Effector CD4-positive, alpha-beta T cell (primary cell): ENCODE data around the gene CACNG4.
"Not testable (repeated sequence)": the region's sequence is repeated elsewhere in the genome, so short reads cannot be mapped to it uniquely, and the experiment has no call there.

Experiments
- DNase-seq: peaks from one replicate; pipeline ENCODE4 v3.0.0-alpha.2; 2020

CACNG4 gene

DNA sequence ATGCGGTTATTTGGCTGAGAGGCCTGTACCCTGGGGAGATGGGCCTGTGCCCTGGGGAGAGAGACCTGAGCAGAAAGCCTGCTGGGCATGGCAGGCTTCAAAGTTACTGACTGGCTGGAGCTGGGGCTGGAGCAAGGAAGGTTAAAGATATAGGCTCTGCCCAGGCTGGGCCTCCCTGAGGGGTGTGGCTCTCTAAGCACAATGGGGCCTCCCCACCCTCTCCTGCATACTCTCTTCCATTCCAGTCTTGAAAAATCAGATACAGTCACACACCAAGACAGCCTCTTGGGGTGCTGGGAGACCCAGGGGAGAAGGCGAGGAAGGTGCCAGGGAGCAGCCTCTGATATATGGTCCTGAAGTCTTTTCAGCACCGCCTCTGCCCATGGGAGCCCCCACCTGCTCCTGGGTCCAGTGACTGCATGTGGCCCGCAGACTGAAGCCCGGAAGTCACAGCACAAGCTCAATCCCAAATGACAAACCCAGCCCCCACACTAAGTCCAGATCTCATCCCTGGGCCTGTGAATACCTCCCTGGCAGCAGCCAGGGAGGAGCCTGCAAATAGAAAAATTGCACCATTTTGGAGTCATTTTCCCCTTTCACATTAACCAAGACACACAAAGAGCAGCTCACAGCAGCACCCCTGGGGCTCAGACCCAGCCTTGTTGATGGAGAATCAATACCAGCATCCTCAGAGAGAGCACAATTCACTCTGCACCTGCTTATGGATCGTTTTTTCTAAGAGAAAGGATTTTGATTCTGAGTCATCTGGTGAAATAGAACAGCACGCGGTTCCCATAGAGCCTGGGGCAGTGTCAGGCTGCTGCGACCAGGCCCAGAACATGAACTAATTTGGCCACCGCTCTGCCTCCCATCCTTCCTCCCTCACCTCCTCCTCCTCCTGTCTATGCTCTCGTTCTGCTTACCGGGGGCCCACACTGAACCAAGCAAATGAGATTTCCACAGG lies 54.2 kb downstream of the CACNG4 start:
- DNase-seq = no peak

DNA sequence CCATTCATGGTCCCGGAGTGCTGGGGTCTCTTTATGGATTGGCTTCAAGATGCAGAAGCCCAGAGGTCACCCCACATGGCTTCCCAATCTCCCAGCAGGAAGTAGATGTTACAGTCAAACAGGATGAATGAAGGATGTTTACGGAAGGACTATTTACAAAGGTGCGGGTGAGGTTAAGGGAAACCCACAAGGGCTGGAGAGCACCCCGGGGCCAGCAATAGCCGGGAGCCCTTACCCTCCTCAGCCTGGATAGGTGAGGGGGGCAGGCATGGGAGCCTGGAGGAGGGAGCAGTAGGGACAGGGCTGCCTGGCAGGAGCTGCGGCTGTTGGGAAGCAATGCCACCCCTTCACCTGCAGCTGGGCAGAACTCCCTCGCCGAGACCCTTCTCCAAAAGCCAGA lies 55.3 kb downstream of the CACNG4 start:
- no peak for DNase-seq

DNA sequence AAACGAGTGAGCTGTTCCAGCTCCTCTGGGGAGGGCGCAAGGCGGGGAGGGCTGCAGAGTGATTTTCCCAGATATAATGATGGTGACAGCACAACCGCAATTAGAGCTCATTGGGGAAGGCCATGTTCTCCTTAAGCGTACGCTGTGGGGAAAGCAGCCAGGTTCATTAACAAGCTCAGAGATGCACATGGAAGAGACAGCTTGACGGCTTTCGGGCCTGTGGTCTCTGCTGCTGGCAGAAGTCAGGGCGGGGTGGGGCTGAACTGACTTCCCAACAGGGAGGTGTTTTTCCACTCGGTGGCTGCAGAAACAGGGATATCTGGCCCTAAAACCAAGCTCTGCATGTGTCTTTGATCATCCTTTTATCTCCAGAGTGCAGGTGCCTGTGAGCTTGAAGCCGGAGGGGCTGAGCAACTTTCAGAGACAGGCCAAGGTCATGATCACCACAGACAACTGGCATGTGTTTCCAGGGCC lies 55.8 kb downstream of the CACNG4 start:
- DNase-seq = no peak

DNA sequence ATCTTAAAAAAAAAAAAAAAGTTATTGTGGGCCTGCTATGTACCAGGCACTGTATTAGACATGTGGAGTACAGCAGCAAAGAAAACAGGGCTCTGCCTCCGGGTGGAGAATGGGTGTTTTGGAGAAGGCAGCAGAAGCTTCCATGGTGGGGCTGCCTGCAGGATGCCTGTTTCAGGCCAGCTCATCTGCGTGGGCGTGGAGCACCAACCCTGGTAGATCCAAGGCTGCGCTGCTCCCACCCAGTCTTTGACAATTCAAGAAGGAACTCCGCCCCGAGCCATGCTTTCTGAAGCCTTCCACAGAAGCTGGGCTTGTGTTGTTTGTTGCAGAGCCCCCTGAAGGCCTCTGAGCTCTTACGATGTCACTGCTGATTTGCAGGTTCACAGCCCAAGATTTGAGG lies 56.7 kb downstream of the CACNG4 start:
- DNase-seq = no peak

DNA sequence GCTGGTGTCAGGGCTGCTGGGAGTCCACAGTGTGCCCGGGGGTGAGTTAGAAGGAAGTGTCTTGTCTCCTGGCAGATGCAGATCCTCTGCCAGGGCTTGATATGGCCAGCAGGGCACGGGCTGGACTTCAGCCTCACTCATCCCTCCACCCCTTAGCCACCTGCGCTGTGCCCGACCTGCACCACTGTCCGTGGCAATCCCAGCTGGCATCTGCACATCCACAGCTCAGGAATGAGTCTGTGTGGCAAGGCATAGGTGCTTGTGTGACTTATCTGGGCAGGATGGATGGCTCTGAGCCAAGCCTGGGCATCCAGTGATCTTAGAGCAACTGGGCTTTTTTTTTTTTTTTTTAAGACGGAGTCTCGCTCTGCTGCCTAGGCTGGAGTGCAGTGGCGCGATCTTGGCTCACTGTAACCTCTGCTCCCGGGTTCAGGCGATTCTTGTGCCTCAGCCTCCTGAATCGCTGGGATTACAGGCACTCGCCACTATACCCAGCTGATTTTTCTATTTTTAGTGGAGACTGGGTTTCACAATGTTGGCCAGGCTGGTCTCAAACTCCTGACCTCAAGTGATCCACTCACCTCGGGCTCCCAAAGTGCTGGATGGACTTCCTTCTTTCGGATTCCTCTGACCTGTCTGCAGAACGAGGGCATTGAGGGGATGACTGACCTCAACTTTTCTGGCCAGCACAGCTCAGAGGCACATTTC lies 57.4 kb downstream of the CACNG4 start:
- DNase-seq = no peak

DNA sequence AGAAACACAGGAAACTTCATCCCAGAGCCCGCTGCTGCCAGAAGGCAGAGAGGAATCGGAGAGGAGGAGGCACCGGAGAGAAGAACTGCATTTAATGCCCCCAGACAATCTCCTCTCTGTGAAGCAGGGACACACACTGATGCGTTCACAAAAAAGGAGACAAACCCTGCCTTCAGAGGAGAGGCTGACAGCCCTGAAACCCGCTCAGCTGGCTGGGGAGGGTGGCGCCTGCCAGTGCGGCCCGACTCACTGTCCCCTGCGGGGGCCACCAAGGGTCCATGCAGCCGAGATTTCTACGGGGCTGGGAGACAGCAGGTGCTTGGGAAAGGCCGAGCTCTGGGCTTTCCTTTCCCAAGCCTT lies 57.9 kb downstream of the CACNG4 start:
- DNase-seq = no peak

DNA sequence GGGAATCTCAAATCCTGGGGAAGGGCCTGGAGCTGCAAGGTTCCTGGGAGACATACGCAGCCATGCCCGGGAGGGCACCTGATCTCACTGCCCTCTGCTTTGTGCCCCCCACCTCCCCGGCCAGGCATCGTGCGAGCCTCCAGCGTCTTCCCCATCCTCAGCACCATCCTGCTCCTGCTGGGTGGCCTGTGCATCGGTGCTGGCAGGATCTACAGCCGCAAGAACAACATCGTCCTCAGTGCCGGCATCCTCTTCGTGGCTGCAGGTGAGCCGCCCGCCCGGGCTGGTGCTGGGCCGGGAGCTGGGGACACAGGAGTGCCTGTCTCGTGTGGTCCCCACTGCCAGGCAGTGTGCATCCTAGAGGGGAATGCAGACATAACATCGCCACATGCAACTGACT lies 60.2 kb downstream of the CACNG4 start:
- DNase-seq = no peak

DNA sequence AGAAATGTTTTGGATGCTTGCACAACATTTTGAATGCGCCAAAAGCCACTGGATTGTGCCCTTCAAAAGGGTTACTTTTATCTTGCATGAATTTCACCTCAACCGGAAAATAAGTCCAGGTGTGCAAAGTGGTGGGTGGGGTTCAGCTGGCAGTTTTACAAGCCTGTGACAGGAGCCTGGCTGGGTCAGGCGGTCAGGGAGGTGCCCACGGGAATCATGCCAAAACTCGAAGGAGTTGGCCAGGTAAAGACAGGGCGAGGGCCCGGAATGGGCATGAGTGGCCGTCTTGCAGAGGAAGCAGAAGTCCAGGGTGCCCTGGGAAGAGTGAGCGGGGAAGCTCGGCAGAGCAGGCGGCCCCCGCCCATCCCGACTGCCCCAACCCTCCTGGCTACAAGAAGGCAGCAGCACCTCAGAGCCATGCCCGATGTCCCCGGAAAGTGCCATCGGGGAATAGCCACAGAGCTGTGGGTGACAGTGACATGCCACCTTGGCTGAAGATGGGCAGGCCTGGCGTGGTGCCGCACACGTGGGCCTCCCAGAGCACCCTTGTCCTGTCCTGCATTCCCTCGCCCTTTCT lies 60.8 kb downstream of the CACNG4 start:
- no peak for DNase-seq

DNA sequence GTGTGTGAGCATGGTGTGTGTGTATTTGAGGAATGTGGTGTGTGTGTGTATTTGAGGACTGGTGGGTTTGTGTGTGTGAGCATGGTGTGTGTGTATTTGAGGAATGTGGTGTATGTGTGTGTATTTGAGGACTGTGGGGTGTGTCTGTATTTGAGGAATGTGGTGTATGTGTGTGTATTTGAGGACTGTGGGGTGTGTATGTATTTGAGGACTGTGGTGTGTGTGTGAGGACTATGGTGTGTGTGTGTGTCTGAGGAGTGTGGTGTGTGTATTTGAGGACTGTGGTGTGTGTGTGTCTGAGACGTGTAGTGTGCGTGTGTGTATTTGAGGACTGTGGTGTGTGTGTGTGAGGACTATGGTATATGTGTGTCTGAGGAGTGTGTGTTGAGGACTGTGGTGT lies 61.8 kb downstream of the CACNG4 start:
- no peak for DNase-seq

DNA sequence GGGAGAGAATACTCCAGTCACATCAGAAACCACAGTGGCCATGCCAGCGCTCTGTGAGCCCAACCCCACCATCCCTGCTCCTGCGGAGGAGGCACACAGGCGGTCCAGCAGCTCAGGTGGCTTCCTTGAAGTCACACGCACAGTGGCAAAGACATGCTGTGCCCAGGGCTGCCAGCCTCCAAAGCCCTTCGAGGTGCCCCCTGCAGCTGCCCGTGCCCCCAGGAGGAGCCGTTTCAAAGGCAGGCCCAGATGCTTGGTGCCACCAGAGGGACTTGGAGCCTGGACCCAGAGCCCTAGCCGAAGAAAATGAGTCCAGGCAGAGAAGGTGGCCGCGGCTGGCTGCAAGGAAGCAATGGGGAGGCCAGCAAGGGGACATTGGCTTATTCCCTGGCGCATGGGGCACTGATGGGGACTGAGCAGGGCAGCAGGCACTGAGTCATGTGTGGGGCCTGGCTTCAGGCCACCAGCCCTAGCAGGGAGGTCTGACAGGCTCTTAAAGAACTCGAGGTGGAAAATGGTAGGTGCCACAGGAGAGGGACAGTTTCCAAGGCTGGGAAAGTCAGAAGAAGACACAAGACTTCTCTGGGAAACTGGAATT lies 62.6 kb downstream of the CACNG4 start:
- DNase-seq = no peak

DNA sequence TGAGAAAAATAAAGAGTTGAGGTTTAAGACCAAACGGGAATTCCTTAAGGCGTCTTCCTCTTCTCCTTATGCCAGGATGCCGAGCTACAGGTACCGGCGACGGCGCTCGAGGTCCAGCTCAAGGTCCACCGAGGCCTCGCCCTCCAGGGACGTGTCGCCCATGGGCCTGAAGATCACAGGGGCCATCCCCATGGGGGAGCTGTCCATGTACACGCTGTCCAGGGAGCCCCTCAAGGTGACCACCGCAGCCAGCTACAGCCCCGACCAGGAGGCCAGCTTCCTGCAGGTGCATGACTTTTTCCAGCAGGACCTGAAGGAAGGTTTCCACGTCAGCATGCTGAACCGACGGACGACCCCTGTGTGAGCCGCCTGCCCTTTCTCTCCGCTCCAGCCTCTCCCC lies 66.1 kb downstream of the CACNG4 start:
- no peak for DNase-seq

DNA sequence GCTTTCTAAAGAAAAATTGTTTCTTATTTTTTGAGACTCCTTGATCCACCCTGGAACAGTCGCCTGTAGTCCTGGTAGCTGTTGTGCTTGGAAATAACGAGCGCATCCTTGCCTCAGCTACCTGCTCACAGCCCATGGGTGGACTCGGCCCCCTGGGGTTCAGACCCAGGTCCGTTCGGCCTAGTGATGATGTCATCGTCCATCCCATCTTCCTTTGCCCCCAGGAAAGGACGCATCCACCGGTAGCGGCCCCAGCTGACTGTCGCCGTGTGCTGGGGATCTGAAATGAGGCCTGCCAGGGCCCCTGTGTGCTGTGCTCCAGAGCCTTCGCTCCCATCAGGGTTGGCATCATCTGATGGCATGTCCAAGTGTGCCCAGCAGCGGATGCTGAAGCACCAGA lies 67.9 kb downstream of the CACNG4 start:
- no peak for DNase-seq

DNA sequence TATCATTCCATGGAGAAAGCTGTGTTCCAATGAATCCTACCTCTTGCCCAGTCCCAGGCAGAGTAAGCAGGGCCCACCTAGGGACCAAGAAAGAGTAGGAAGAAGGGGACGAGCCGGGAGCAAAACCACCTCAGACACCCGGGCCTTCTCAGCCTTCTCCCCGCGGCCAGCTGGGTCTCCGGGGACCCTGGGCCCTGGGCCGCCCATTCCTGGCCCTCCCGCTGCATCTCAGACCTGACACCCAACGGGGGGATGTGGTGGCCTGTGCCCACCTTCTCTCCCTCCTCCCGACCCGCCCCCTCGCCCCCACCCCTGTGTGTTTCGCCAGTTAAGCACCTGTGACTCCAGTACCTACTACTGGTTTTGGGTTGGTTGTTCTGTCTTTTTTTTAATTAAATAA lies 68.5 kb downstream of the CACNG4 start:
- no peak for DNase-seq

DNA sequence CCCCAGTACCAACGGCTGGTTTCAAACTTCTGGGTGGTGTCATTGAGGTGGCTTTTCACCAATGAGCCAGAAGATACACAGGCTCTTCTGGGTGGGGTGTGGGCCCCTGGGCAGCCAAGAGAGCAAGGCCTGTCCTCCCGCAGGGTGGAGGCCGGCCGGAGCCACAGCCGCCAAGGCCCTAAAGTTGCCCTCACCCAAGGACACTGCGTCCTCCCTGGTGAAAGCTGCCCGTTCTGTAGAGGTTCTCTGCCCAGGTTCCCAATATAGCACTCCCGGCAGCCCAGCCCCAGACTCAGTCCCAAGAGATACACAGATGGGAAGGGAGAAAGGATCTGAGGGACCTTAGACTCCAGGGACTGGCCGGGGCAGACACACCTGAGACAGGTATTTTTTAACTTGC lies 69.1 kb downstream of the CACNG4 start:
- DNase-seq = no peak

DNA sequence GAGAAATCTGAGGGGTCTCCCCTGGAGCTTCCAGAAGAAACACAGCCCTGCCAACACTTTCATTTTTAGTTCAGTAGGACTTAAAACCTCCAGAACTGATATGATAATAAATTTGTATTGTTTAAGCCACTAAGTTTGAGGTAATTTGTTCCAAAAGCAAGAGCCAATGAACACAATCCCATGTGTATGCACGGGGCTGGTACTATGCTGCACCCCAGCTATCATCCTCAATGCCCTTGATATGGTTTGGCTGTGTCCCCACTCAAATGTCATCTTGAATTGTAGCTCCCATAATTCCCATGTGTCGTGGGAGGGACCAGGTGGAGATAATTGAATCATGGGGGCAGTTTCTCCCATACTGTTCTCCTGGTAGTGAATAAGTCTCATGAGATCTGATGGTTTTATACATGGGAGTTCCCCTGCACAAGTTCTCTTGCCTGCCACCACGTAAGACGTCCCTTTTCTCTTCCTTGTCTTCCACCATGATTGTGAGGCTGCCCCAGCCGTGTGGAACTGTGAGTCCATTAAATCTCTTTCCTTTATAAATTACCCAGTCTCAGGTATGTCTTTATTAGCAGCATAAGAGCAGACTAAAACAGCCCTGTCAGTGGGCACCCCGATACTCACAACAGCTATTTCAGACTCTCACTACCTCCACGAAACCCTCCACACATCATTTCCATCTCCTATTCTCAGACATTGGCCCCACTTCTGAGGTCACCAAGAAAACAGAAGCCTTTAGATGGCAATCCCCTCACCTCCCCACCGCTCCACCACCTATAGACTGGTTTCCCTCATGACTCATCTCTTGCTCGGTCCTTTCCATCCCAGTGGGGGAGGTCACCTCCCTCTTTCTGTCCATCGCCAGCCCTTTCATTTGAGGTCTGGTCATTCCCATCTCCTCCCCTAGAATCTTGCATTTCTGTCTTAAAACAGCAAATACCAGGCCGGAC lies 70.9 kb downstream of the CACNG4 start:
- no peak for DNase-seq

DNA sequence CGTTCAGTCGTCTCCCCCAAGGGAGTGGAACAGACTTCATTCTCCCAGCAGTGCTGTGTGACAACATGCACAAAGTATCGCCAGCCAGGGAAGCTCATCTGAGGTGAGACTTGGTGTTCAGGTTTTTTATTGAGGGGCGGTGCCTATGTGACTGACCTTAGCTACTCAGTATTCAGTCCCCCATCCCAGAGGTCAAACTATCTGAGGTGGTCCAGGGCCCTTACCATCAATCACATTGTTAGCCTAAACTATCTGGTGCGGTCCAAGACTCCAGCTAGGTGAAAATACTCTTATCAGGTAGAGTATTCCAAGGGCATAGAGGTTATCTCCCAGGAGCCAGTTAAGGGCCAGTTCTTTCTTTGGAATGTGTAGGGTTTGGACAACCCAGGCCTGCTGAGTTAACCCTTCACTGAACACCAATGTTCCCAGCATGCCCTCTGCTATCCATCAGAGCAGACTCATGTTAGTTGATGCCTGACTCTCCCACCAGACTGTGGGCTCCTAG lies 74.4 kb downstream of the CACNG4 start:
- DNase-seq = no peak

DNA sequence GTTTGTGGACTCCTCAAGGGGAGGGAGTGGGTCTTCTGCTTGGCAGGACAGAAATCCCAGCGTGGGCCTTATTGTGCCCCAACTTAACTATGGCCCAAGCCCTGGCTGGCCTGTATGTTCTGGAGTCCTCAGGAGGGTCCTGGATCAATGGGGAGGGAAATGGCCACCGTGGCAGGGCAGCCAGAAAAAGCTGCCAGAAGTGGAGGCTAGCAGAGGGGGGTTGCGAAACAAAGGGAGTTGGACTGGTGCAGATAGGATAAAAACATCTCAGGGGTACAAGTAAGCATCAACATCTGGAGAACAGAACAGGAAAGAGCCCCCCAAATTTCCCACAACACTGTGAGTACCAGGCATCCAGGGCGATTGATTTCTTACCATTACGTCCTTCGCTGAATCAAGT lies 76.1 kb downstream of the CACNG4 start:
- no peak for DNase-seq

DNA sequence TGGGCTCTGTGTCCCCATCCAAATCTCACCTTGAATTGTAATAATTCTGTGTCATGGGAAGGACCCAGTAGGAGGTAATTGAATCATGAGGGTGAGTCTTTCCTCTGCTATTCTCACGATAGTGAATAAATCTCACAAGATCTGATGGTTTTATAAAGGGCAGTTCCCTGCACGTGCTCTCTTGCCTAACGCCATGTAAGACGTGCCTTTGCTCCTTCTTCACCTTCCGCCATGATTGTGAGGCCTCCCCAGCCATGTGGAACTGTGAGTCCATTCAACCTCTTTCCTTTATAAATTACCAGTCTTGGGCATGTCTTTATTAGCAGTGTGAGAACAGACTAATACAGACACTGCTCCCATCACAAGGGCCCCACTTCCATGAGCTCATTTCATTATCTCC lies 76.6 kb downstream of the CACNG4 start:
- not testable (repeated sequence) for DNase-seq

DNA sequence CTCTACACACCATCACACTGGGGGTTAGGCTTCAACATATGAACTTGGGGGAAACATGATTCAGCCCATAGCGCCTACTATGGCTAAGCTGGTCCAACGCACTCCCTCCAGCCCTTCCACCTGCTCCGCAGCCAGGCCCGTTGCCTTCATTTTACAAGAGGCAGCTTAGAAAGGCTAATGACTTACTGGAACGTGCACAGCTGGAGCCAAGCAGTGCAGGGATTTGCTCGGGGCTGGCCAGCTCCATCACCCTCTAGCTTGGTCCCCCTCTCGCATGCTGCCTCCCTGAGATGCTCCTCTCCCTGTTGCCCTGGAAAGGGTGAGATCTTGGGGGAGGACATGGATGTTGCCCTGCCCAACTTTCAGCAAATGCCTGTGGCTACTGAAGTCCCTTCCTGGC lies 77.0 kb downstream of the CACNG4 start:
- no peak for DNase-seq

DNA sequence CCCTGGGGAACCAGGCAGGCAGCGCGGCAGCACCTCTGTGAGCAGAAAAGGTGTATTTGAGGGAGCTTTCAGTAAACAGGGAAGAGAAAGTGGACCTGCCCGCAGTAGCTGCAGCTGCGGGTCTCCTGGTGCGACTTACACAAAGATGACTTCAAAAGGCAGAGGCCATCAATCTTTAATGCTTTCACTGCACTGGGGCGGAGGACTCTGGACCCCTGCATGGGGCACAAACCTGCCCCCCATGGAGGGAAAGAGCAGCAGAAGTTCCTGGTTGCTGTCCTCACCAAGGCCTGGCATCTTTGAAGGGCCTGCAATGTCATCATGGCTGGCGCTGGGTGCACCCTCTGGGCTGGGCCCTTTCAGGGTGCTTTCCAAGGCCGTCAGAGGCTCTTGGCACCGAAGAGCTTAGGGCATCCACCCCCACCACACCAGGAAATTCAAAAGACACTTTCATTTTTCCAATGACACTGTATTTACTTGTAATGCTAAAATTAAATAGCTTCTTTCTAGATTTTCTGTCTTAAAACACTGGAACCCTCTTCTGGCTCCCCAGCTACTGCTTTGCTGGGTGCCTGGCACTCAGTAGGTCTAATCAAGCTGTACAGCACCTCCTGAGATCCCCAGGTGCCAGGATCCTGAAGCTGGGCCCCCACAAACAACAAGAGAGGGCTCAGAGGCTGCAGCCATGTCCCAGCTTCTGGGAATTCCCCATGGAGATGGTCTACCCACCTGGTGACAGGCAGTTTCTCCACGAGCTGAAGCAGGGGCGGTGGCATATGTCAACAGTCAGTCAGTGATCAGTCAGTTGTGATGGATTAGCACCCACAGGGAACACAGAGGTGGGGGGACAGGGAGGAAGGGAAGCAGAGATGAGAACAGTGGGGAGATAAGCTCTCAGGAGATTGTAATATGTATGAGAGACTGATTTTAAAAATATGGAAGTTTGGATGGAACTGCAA lies 77.7 kb downstream of the CACNG4 start:
- no peak for DNase-seq

DNA sequence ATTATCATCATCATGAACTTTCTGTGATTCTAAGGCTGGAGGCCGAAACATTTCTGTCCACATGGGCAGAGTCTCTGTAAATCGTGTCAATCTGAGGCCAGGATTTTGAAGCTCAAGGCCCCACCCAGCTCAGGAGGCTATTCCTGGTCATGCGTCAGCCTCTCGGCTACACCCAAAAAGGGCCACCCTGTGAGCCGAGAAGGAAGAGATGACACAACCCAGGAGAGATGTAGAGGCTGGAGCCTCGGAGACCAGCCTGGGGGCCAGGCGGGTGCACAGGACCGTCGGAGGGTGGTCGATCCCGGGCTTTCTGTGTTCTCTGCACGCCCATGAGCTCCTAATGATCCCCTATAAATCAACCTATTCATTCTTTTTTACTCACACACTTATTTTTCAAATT lies 78.8 kb downstream of the CACNG4 start:
- DNase-seq = no peak
